B cell (primary cell): ENCODE results near the gene GNG2. TPM values are rescaled to one million over a fixed set of nuclear protein-coding genes. Genes with fewer than 3 reads are reported as not detected.

ENCODE experiments used
- ATAC-seq: fragments of 200-7000 bp; cut with Tn5 transposase; one replicate; pipeline ENCODE4 v1.10.0; 2021; ENCODE audit warnings: low read depth, mild to moderate bottlenecking, moderate number of reproducible peaks, moderate library complexity
- CTCF ChIA-PET: fragments of 350-600 bp; sonication (Branson Sonifier 250); formaldehyde crosslinking; loops from one replicate; lab custom pipeline; 2021; ENCODE audit warnings: antibody characterized with exemption, inconsistent platforms; lab: Charles Lee
- POLR2A ChIA-PET: fragments of 350-600 bp; sonication (Branson Sonifier 250); formaldehyde crosslinking; loops from one replicate; lab custom pipeline; 2021; ENCODE audit warnings: antibody characterized with exemption; lab: Charles Lee
- DNase-seq: peaks from one replicate; pipeline ENCODE4 v3.0.0; 2013
- H2AFZ ChIP-seq: 2 replicates; pipeline ENCODE4 v1.6.1; 2012; ENCODE audit warnings: mild to moderate bottlenecking, low read depth, low read length; ENCODE audit not compliant: insufficient read depth, poor library complexity, severe bottlenecking
- H3K27ac ChIP-seq, 2 donors: 1 replicate in 1 of 2; 2 replicates in 1 of 2; pipeline ENCODE4 v1.5.1; 2012 to 2013; ENCODE audit warnings: low read length in 2 of 2, mild to moderate bottlenecking in 2 of 2, moderate library complexity in 1 of 2
- H3K27me3 ChIP-seq, 4 experiments: fragments of 200-600 bp in 1 of 4; sonication (generic) in 1 of 4; replicated peaks in 1 of 4; 1 replicate in 2 of 4; 2 replicates in 2 of 4; pipeline versions ENCODE4 v1.6.1 to v1.7.0; 2013 to 2016; ENCODE audit warnings: low read length in 3 of 4, mild to moderate bottlenecking in 2 of 4, mixed read lengths in 1 of 4, moderate library complexity in 1 of 4; ENCODE audit not compliant: insufficient read depth in 4 of 4, control insufficient read depth in 3 of 4; ENCODE audit errors: control extremely low read depth in 1 of 4
- H3K36me3 ChIP-seq, 2 experiments: replicated peaks in 1 of 2; 1 replicate in 1 of 2; 2 replicates in 1 of 2; pipeline versions ENCODE4 v1.6.1 to v1.7.1; 2013; ENCODE audit warnings: low read length in 1 of 2; ENCODE audit not compliant: insufficient read depth in 2 of 2, control insufficient read depth in 1 of 2; ENCODE audit errors: control extremely low read depth in 1 of 2, extremely low read depth in 1 of 2
- H3K4me1 ChIP-seq, 2 donors: fragments of 200-600 bp in 1 of 2; sonication (generic) in 1 of 2; 1 replicate in 1 of 2; 2 replicates in 1 of 2; pipeline versions ENCODE4 v1.5.1 to v1.6.1; 2013 to 2017; ENCODE audit warnings: low read length in 2 of 2; ENCODE audit not compliant: control insufficient read depth in 2 of 2, insufficient read depth in 2 of 2
- H3K4me2 ChIP-seq: replicated peaks from 2 replicates; pipeline ENCODE3; 2012; ENCODE audit warnings: mild to moderate bottlenecking, low read depth, low read length; ENCODE audit not compliant: poor library complexity, severe bottlenecking
- H3K4me3 ChIP-seq, 5 experiments: fragments of 200-600 bp in 1 of 5; sonication (generic) in 1 of 5; 1 replicate in 3 of 5; 2 replicates in 2 of 5; pipeline versions ENCODE4 v1.5.1 to v1.7.0; 2011 to 2016; ENCODE audit warnings: low read length in 4 of 5, mild to moderate bottlenecking in 4 of 5, low read depth in 2 of 5, control low read depth in 1 of 5, moderate library complexity in 1 of 5; ENCODE audit not compliant: insufficient read depth in 1 of 5; ENCODE audit errors: control extremely low read depth in 1 of 5, extremely low read depth in 1 of 5
- H3K79me2 ChIP-seq: fragments of 200-600 bp; sonication (generic); one replicate; pipeline ENCODE4 v1.6.0; 2016; ENCODE audit warnings: low read length; ENCODE audit not compliant: control insufficient read depth, insufficient read depth
- H3K9ac ChIP-seq: fragments of 200-600 bp; sonication (generic); 2 replicates; pipeline ENCODE4 v1.6.1; 2017; ENCODE audit warnings: mild to moderate bottlenecking, low read length, moderate library complexity
- H3K9me3 ChIP-seq, 3 donors: one replicate each; pipeline versions ENCODE4 v1.6.1 to v1.7.1; 2013; ENCODE audit warnings: low read length in 2 of 3; ENCODE audit not compliant: control insufficient read depth in 2 of 3, insufficient read depth in 1 of 3; ENCODE audit errors: control extremely low read depth in 1 of 3
- H4K20me1 ChIP-seq: 2 replicates; pipeline ENCODE4 v1.6.0; 2012; ENCODE audit warnings: mild to moderate bottlenecking, low read length; ENCODE audit not compliant: insufficient read depth, control insufficient read depth, poor library complexity, severe bottlenecking
- H3K27ac Mint-ChIP-seq: one replicate; pipeline ENCODE4 v1.8.0; 2021; ENCODE audit warnings: mixed read lengths
- H3K27me3 Mint-ChIP-seq: one replicate; pipeline ENCODE4 v1.8.0; 2021; ENCODE audit warnings: mixed read lengths
- H3K4me1 Mint-ChIP-seq: one replicate; pipeline ENCODE4 v1.8.0; 2021; ENCODE audit warnings: mixed read lengths
- H3K4me3 Mint-ChIP-seq: one replicate; pipeline ENCODE4 v1.8.0; 2021; ENCODE audit warnings: mixed read lengths
- H3K9me3 Mint-ChIP-seq: one replicate; pipeline ENCODE4 v1.8.0; 2022; ENCODE audit warnings: mixed read lengths; ENCODE audit not compliant: insufficient read depth
- CTCF ChIP-seq: fragments of 200-600 bp; IDR thresholded peaks from one replicate; pipeline ENCODE4 v1.8.0; 2022; ENCODE audit warnings: antibody characterized with exemption, mild to moderate bottlenecking
- EZH2 ChIP-seq: IDR thresholded peaks from 2 replicates; pipeline ENCODE4 v1.6.1; 2012; ENCODE audit warnings: borderline replicate concordance, low read depth, mild to moderate bottlenecking, moderate library complexity, low read length; ENCODE audit not compliant: insufficient read depth, poor library complexity, severe bottlenecking
- WGBS: methylation state at CpG from one replicate; pipeline ENCODE4 v1.1.5; 2013; ENCODE audit warnings: missing lambda C conversion rate; ENCODE audit not compliant: insufficient coverage; 5-methylcytosine and 5-hydroxymethylcytosine counted together
- intact Hi-C: fragments of 100-400 bp; cut with micrococcal nuclease; formaldehyde crosslinking; loops from one replicate; pipeline ENCODE4 v1.10.0; 2022
- polyA plus RNA-seq: library from polyadenylated mRNA; depleted of rRNA; stranded (reverse); fragments of >200 nt; gene quantifications from 2 replicates; pipeline ENCODE4 v1.2.3, GENCODE V29; 2012
- total RNA-seq, 2 donors: library from RNA; stranded (reverse); fragments of 120-200 nt in 1 of 2; gene quantifications; 1 replicate in 1 of 2; 2 replicates in 1 of 2; pipeline versions ENCODE4 v1.2.3 to v1.2.4, GENCODE V29; 2013 to 2022

The GNG2 gene
- total and polyA plus RNA-seq, 2 donors (not counting 1 experiment from before 2014, with no cell fraction given), result 21.9 to 57.6 TPM

GRCh38 chr14:51818748-51819380 lies 41.5 kb upstream of the GNG2 start:
- Histone ChIP-seq H3K4me2 (no peak overlapping the region), H3K4me1 (no peaks in the 10 kb centered on the region), H3K9me3 (no peaks in the 10 kb centered on the region), H3K27ac (no peak overlapping the region), H3K9ac (no peak overlapping the region), H3K4me3 (no peak overlapping the region), H3K36me3 (no peaks in the 10 kb centered on the region), H3K79me2 (no peaks in the 10 kb centered on the region), H4K20me1 (no peaks in the 10 kb centered on the region), H3K27me3 (no peaks in the 10 kb centered on the region), H2AFZ (no peak overlapping the region)
- WGBS, result 72% methylated on average over 6 of the region's 9 CpGs
- H3K27ac Mint-ChIP-seq, result no peak overlapping the region
- peaks cover 6% of the 10 kb centered on the region for H3K4me1 Mint-ChIP-seq
- H3K4me3 Mint-ChIP-seq, result no peak overlapping the region
- DNase-seq (no peak), ATAC-seq (no peak)
- H3K9me3 Mint-ChIP-seq, result no peaks in the 10 kb centered on the region
- intact Hi-C loops, result no loop called here
- TF ChIP-seq CTCF, result no peak
- TF ChIP-seq EZH2, result no peak
- ChIA-PET CTCF (interaction anchor here (1.0 to 1.9 kb wide), 2 partner anchors 9 to 39 kb away, joined by 3 to 7 read pairs; no protein-coding TSS in a partner anchor), POLR2A (no interaction called here)
- H3K27me3 Mint-ChIP-seq, result peaks cover 17% of the 10 kb centered on the region

GRCh38 chr14:51821822-51822221 lies 38.6 kb upstream of the GNG2 start:
- H3K4me3 Mint-ChIP-seq, result no peak overlapping the region
- H3K4me1 ChIP-seq, result no peaks in the 10 kb centered on the region
- intact Hi-C loops, result no loop called here
- no peaks in the 10 kb centered on the region for H4K20me1 ChIP-seq
- no peak overlapping the region for H3K27ac Mint-ChIP-seq
- ChIA-PET POLR2A (no interaction called here), CTCF (no interaction called here)
- ATAC-seq (no peak), DNase-seq (no peak)
- no peak overlapping the region for H3K4me2 ChIP-seq
- peaks cover 6% of the 10 kb centered on the region for H3K4me1 Mint-ChIP-seq
- no peaks in the 10 kb centered on the region for H3K9me3 Mint-ChIP-seq
- H3K27me3 ChIP-seq, result peaks cover 0 to 4% (median 0%) of the 10 kb centered on the region in 4 experiments
- H3K79me2 ChIP-seq, result no peaks in the 10 kb centered on the region
- H3K27me3 Mint-ChIP-seq, result peaks cover 17% of the 10 kb centered on the region
- no peak overlapping the region for H3K4me3 ChIP-seq
- no peak for TF ChIP-seq CTCF
- TF ChIP-seq EZH2, result no peak
- no peak overlapping the region for H3K27ac ChIP-seq
- H2AFZ ChIP-seq, result no peak overlapping the region
- H3K9ac ChIP-seq, result no peak overlapping the region
- H3K9me3 ChIP-seq, result no peaks in the 10 kb centered on the region
- no peaks in the 10 kb centered on the region for H3K36me3 ChIP-seq
